Suppressor macrophage treated with lipopolysaccharide for 1 hour (primary cell): ENCODE data around the gene CD58.

ENCODE experiments used
- DNase-seq, 3 donors: peaks; one replicate each; pipeline ENCODE4 v3.0.0-alpha.2; 2020 to 2022

Gene CD58

GRCh38 chr1:116491700-116492357 lies 79.0 kb downstream of the CD58 start:
- no peak for DNase-seq

GRCh38 chr1:116490588-116490987 lies 80.2 kb downstream of the CD58 start:
- DNase-seq: no peak

DNA sequence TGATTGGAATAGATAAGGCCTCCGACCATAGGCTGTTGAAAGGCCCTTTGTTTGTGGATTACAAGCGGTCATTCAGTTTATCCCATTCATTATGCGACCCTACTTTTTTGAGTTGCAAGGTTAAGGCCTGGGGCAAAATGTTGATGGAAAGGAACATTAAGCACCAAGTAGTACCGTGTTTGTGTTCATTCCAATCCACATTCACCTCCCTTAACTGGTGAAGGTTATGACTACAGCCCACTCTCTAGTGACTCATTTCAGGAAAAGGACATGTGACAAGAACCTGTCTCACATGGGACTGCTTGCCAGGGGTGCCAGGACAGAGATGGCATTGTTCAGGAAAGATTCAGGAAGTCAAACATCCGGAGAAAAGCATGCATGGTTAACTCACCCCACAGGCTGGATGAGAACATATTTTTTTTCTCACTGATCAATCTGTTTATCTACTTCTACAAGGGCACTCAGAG lies 81.6 kb downstream of the CD58 start:
- DNase-seq: no peak

- DNase-seq: no peak
Measured at GRCh38 chr1:116488071-116488470, 82.8 kb downstream of the CD58 start.

DNA sequence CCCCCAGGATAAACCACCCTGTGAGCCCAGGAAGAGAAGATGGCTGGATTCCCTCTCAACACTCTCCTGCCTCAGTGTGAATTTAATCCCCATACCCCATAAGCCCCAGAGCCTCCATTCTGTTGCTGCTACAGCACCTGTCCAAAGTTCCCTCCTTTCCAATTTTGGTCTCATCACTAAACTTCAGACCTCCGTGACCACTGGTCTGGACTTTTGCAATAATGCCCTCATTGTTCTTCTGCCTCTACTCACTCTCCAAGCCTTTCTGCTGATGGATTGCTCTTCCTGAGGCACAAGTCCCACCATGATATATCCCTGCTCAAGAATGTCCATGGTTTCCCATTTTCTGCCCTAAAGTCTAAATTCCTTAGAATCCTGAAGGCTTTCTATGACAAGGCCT lies 83.2 kb downstream of the CD58 start:
- no peak for DNase-seq

DNA sequence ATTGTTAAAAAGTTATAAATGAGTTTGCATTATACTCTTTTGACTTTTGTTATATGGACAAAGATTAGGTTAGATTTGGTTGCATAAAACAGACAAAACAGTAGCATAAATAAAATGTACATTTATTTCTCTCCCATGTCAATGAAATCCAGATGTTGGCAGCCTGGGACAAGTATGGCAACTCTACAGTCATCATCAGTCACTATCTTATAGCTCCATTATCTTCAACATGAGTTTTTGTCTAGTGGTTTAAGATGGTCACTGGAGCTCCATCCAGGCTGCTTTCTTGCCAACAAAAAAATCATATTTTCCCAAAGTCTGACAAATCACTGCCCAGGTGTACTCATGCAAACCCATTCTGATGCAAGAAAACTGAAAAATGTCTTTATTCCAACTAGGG lies 83.8 kb downstream of the CD58 start:
- no peak for DNase-seq

- peak; percentile 22 to 55 (median 55) for DNase-seq
Measured at GRCh38 chr1:116486424-116486823, 84.4 kb downstream of the CD58 start.

GRCh38 chr1:116485976-116486375 lies 84.8 kb downstream of the CD58 start:
- DNase-seq: peak in 2 of 3 donors; percentile 39 to 59

- peak; percentile 89 to 94 (median 94) for DNase-seq
Measured at GRCh38 chr1:116485071-116485735, 85.6 kb downstream of the CD58 start.

DNA sequence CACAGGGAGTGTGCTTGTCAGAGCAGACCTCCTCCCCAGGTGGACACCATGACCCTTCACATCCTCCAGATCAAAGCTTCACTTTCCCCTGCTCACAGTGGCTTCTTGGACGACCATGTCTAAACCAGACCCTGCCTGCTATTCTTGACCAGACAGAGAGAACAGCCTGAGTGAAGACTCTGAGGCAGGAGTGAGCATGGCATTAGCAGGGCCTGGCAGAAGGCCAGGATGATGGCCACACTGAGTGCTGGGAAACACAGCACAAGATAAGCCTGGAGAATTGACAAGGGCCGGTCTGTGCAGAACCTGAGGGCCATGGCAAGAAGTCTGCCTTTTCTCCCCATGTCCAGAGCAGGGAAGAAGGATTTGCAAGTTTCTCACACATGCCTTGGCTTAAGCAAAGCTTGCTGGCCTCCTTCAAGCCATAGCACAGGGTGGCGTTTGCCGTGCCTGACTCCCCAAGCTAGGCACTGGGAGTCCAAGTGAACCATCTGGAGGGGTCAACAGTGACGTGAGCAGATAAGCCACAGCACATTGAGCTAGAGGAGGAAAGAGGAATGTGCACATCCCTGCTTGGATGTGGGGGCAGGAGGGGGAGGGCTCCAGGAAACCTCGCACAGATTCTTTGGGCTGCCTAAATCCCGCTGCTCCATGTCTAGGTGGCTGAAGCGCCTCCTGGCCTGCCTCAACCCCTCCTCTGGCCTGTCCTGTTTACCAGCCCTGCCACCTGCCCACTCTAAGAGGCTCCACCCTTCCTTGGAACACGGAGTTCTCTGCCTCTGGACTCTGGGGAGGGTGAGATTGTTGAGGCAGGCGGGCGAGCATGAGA lies 87.1 kb downstream of the CD58 start:
- DNase-seq: no peak

GRCh38 chr1:116482490-116482889 lies 88.3 kb downstream of the CD58 start:
- no peak for DNase-seq

DNA sequence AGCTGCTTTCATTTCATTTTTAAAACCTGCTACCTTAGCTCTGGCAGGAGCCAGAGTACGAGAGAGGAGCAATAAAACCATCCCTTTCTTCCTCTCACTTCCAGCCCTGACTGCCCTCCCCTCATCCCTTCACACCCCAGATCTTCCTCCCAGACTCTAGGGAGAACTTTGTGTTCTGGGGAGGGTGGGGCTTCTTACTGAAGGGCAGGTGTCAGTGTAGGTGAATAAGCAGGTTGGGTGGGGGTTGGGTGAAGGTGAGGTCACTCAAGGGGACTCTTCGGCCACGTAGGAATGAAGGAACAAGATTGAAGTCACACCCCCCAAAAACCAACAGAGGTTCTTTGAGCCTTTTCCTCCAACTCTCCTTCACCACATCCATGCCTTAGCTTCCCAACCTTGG lies 88.9 kb downstream of the CD58 start:
- DNase-seq: no peak

- no peak for DNase-seq
Measured at GRCh38 chr1:116478621-116479020, 92.2 kb downstream of the CD58 start.

GRCh38 chr1:116477429-116477828 lies 93.4 kb downstream of the CD58 start:
- DNase-seq: no peak

- no peak for DNase-seq
Measured at GRCh38 chr1:116476321-116476720, 94.5 kb downstream of the CD58 start.

DNA sequence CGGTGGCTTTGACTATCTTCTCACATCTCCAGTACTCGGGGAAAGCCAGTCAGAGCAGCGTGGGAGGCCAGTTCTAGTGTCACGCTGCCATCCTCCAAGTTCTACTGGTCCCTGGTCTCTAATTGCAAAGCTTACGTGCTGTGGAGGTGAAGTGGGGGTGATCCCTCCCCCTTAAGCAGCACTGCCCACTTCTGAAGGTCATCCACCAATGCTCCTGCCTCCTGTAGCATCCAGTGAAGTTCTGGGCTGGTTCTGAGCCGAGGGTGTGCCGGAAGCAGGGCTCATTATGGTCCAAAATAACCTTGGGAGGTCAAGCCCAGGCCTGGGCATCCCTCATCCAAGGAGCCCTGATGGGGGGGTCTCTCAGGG lies 95.0 kb downstream of the CD58 start:
- DNase-seq: no peak

DNA sequence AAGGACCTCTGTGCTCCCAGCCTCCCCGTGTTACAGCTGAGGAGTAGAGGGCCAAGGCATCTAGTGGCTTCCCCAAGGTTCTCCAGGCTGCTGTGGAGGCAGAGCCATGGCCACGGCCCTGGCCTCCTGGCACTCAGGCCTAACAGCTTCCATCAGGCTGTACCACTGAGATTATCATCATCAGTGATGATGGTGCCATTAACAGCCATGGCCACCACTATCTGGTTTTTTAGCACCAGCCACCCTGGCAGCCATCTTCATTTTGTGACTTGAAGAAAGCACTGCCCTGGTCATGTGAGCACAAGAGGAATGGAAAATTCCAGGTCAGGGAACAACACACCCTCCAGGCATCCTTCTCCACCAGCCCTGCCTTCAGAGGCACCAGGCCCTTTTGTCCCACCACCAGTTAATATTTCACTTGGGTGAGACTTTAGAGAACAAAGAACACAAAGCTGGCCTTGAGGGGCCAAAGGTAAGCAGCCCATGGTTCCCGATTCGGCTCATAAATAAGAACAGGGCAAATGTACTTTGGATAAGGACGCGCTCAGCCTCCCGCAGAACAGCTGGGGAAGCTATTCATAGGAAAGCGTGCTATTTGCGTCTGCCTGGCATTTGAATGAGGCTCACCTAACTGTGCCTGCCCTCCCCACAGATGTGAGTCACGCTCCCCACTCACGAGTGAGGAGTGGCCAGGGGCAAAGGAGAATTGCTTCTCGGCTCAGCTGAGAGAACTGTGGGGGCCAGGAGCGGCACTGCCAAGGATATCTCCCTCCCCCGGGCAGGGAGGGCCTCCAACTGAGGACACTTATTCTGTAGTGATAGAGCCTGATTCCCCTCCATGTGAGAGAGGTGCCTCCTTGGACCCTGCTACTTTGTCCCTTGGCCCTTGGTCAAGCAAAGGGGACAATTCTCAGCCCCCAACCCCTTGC lies 95.6 kb downstream of the CD58 start:
- DNase-seq: no peak

GRCh38 chr1:116472431-116472961 lies 98.3 kb downstream of the CD58 start:
- no peak for DNase-seq

DNA sequence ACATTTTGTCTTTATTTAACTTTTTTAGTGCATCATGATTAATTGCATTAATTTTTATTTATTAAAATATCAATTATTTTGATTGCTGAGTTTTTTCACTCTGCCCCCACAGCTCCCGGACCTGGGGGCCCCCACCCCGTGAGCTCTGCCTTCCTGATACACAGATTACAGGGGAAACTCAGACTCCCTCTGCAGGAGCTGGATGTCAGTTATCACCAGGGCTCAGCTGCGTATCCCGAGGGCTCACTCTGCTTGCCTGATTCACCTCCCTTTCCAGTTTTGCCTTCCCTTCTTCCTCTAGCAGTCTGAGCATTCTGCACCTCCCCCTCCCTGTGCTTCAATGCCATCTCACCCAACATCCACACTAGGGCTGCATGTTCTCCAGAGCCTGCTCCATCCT lies 99.6 kb downstream of the CD58 start:
- DNase-seq: no peak

DNA sequence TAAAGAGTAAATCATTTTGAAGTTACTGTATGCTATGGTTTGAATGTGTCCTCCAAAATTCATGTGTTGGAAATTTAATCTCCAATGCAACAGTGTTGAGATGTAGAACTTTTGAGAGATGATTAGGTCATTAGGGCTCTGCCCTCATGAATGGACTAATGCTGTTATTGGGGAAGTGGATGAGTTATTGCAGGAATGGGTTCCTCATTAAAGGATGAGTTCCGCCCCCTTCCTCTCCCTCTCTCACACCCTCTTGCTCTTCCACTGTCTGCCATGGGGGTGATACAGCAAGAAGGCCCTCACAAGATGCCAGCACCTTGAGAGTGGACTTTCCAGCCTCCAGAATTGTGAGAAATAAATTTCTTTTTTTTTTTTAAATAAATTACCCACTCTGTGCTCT lies 100.2 kb downstream of the CD58 start:
- peak; percentile 53 to 61 (median 56) for DNase-seq

DNA sequence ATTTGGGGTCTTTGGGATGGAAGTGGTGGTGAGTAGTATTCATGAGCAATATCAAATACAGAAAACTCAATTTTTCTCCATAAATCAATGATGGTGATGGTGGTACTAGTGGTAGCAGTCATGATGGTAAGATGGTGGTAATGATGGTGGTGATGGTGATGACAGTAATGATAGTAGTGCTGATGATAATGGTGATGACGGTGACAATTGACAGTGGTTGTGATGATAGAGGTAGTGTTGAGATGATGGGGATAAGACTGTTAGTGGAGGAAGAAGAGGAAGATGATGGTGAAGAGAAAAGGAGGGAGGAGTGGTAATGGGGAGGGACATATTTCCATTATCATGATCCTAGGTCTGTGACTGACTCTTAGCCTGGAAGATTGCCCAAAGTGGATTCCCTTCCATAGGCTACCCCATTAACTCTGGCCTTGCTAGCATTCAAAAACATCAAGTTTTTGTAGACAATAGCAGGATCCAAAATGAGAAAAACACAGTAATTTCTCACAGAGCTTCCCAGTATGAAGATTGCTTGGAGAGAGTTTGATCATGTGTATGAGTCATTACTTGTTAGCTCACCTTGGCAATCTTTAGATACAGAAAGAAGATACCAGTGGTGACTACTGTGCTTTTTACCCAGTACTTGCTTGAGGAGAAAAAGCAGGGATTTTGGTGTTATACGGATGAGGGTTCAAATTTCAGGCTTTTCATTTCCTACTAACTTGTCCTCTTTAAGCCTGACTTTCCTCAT lies 103.8 kb downstream of the CD58 start:
- DNase-seq: no peak
